Vagina (tissue), 2 donors: Measurements from ENCODE around the gene KLKB1. TPM values are rescaled to one million over a fixed set of nuclear protein-coding genes. Genes with fewer than 3 reads are reported as not detected.

Experiments used
- DNase-seq, 2 donors: peaks; one replicate each; pipeline ENCODE4 v3.0.0-alpha.2; 2017; ENCODE audit errors: extremely low spot score in 2 of 2
- H3K27ac ChIP-seq: fragments of 200-600 bp; sonication (generic); one replicate; pipeline ENCODE4 v1.5.1; 2019
- H3K27me3 ChIP-seq: fragments of 200-600 bp; sonication (generic); one replicate; pipeline ENCODE4 v1.5.1; 2019
- H3K36me3 ChIP-seq, 2 donors: fragments of 200-600 bp; sonication (generic); one replicate each; pipeline ENCODE4 v1.5.1; 2017 to 2019
- H3K4me1 ChIP-seq: fragments of 200-600 bp; sonication (generic); one replicate; pipeline ENCODE4 v1.5.1; 2019
- H3K4me3 ChIP-seq, 2 donors: fragments of 200-600 bp; sonication (generic); 1 replicate in 1 of 2; 2 replicates in 1 of 2; pipeline ENCODE4 v1.5.1; 2016 to 2019
- H3K9me3 ChIP-seq: fragments of 200-600 bp; sonication (generic); one replicate; pipeline ENCODE4 v1.5.1; 2019
- CTCF ChIP-seq, 3 experiments: fragments of 450-650 bp in 2 of 3; fragments of 200-600 bp in 1 of 3; sonication (generic) in 1 of 3; IDR thresholded peaks; one replicate each; pipeline ENCODE4 v1.5.1; 2017 to 2019; ENCODE audit warnings: antibody characterized with exemption in 3 of 3, mild to moderate bottlenecking in 2 of 3, moderate library complexity in 2 of 3
- POLR2A ChIP-seq, 2 donors: fragments of 450-650 bp; IDR thresholded peaks; one replicate each; pipeline ENCODE4 v1.6.1; 2017; ENCODE audit warnings: antibody characterized with exemption in 2 of 2, mild to moderate bottlenecking in 2 of 2, moderate library complexity in 2 of 2
- POLR2AphosphoS5 ChIP-seq, 2 donors: sonication (generic); formaldehyde crosslinking; IDR thresholded peaks; one replicate each; pipeline ENCODE4 v1.9.0; 2017; ENCODE audit warnings: antibody characterized with exemption in 2 of 2, mild to moderate bottlenecking in 2 of 2, low read depth in 1 of 2; ENCODE audit not compliant: insufficient read depth in 1 of 2
- intact Hi-C: fragments of 100-400 bp; cut with DNase I; formaldehyde crosslinking; loops from one replicate; pipeline ENCODE4 v1.15.1; 2023
- total RNA-seq: library from RNA; depleted of rRNA; stranded (reverse); fragments of >200 nt; gene quantifications from one replicate; pipeline ENCODE4 v1.2.3, GENCODE V29; 2016

Gene KLKB1
- 0.98 TPM for total RNA-seq

- Histone ChIP-seq H3K9me3 (no peaks in the 10 kb centered on the region), H3K27me3 (no peaks in the 10 kb centered on the region), H3K27ac (no peak within 1 kb of the TSS), H3K36me3 (no peaks in the 10 kb centered on the region), H3K4me3 (no peak within 1 kb of the TSS), H3K4me1 (peaks cover 10% of the 10 kb centered on the region)
- no peak for DNase-seq
- no peak for TF ChIP-seq CTCF (IDR thresholded peaks at IDR 0.05)
- TF ChIP-seq POLR2A (IDR thresholded peaks at IDR 0.05), result no peak
- TF ChIP-seq POLR2AphosphoS5 (IDR thresholded peaks at IDR 0.05; ENCODE audit: insufficient read depth in 1 of 2, low read depth in 1 of 2), result no peak
- intact Hi-C loops, result no loop called here
Observed at GRCh38 chr4:186227221-186227620, at the start of gene KLKB1. Gene KLKB1, plus strand, starts transcription at chr4:186227507. Its CDS starts 689 bp downstream, at chr4:186228196.

- Histone ChIP-seq H3K9me3 (no peaks in the 10 kb centered on the region), H3K4me3 (no peak overlapping the region), H3K4me1 (peaks cover 20% of the 10 kb centered on the region), H3K36me3 (no peaks in the 10 kb centered on the region), H3K27ac (no peak overlapping the region), H3K27me3 (no peaks in the 10 kb centered on the region)
- intact Hi-C loops, result no loop called here
- TF ChIP-seq POLR2AphosphoS5 (IDR thresholded peaks at IDR 0.05; ENCODE audit: insufficient read depth in 1 of 2, low read depth in 1 of 2) (no peak), POLR2A (IDR thresholded peaks at IDR 0.05) (no peak), CTCF (IDR thresholded peaks at IDR 0.05) (no peak)
- no peak for DNase-seq
Observed at GRCh38 chr4:186188107-186188506, 39.2 kb upstream of the KLKB1 start.

- no peak for DNase-seq
- TF ChIP-seq POLR2A (IDR thresholded peaks at IDR 0.05), result no peak
- no peak for TF ChIP-seq CTCF (IDR thresholded peaks at IDR 0.05)
- TF ChIP-seq POLR2AphosphoS5 (IDR thresholded peaks at IDR 0.05; ENCODE audit: insufficient read depth in 1 of 2, low read depth in 1 of 2), result no peak
- H3K27ac ChIP-seq, result peak overlapping the region; percentile 86
- no peak overlapping the region for H3K4me3 ChIP-seq
- intact Hi-C loops, result no loop called here
- peaks cover 35% of the 10 kb centered on the region for H3K4me1 ChIP-seq
- H3K9me3 ChIP-seq, result no peaks in the 10 kb centered on the region
- H3K36me3 ChIP-seq, result no peaks in the 10 kb centered on the region
- no peaks in the 10 kb centered on the region for H3K27me3 ChIP-seq
Observed at GRCh38 chr4:186189656-186190055, 37.7 kb upstream of the KLKB1 start.

- Histone ChIP-seq H3K9me3 (no peaks in the 10 kb centered on the region), H3K27me3 (no peaks in the 10 kb centered on the region), H3K4me3 (peak overlapping the region; percentile 63 to 95), H3K4me1 (peaks cover 35% of the 10 kb centered on the region), H3K36me3 (peaks cover 0 to 3% of the 10 kb centered on the region in 2 donors), H3K27ac (peak overlapping the region; percentile 86)
- intact Hi-C loops, result no loop called here
- TF ChIP-seq POLR2AphosphoS5 (IDR thresholded peaks at IDR 0.05; ENCODE audit: insufficient read depth in 1 of 2, low read depth in 1 of 2), result no peak
- TF ChIP-seq POLR2A (IDR thresholded peaks at IDR 0.05), result no peak
- TF ChIP-seq CTCF (IDR thresholded peaks at IDR 0.05), result no peak
- DNase-seq, result no peak
Observed at GRCh38 chr4:186190581-186191199, 36.6 kb upstream of the KLKB1 start.
